SK-N-SH (cell line): ENCODE data around the gene CUBN. TPM values are rescaled to one million over a fixed set of nuclear protein-coding genes. Genes with fewer than 3 reads are reported as not detected.

Source experiments
- CTCF ChIA-PET: fragments of 300-600, 350-600 bp; formaldehyde crosslinking; extraction: SDS; loops from one replicate; lab custom pipeline; 2021; lab: Yijun Ruan, JAX
- POLR2A ChIA-PET: fragments of 350-600 bp; sonication (Branson Sonifier 250); formaldehyde crosslinking; extraction: SDS; loops from one replicate; lab custom pipeline; 2020; ENCODE audit warnings: antibody characterized with exemption, inconsistent platforms; lab: Yijun Ruan, JAX
- DNase-seq: peaks from one replicate; pipeline ENCODE4 v3.0.0; 2012
- H2AFZ ChIP-seq: fragments of 200-600 bp; sonication (generic); 2 replicates; pipeline ENCODE4 v1.8.1; 2016; ENCODE audit warnings: antibody characterized with exemption, mild to moderate bottlenecking, low read depth
- H3F3A ChIP-seq: fragments of 200-600 bp; sonication (generic); replicated peaks from 2 replicates; pipeline ENCODE3; 2016; ENCODE audit warnings: antibody characterized with exemption, mild to moderate bottlenecking; ENCODE audit not compliant: insufficient read depth
- H3K27ac ChIP-seq, 2 experiments: fragments of 200-500 bp in 1 of 2; fragments of 200-600 bp in 1 of 2; sonication (Bioruptor generic) in 1 of 2; sonication (generic), shearing (Covaris generic) in 1 of 2; 2 replicates each; pipeline versions ENCODE4 v1.5.1 to v1.6.1; 2014 to 2016; ENCODE audit warnings: low read depth in 2 of 2, inconsistent platforms in 1 of 2, low read length in 1 of 2, mild to moderate bottlenecking in 1 of 2, mixed read lengths in 1 of 2
- H3K27me3 ChIP-seq: fragments of 200-600 bp; sonication (generic), shearing (Covaris generic); 2 replicates; pipeline ENCODE4 v1.6.1; 2016; ENCODE audit warnings: mixed run types; ENCODE audit not compliant: insufficient read depth
- H3K36me3 ChIP-seq, 2 experiments: fragments of 200-500 bp in 1 of 2; fragments of 200-600 bp in 1 of 2; sonication (Bioruptor generic) in 1 of 2; sonication (generic) in 1 of 2; replicated peaks in 1 of 2; 2 replicates each; pipeline versions ENCODE3 to v1.5.1; 2014 to 2016; ENCODE audit warnings: low read length in 1 of 2, mild to moderate bottlenecking in 1 of 2; ENCODE audit not compliant: insufficient read depth in 2 of 2, control insufficient read depth in 1 of 2
- H3K4me1 ChIP-seq, 2 experiments: fragments of 200-500 bp in 1 of 2; fragments of 200-600 bp in 1 of 2; sonication (Bioruptor generic) in 1 of 2; sonication (generic), shearing (Covaris generic) in 1 of 2; 2 replicates each; pipeline versions ENCODE4 v1.5.1 to v1.6.1; 2014 to 2016; ENCODE audit warnings: low read depth in 1 of 2, low read length in 1 of 2, mixed run types in 1 of 2; ENCODE audit not compliant: insufficient read depth in 2 of 2, control insufficient read depth in 1 of 2
- H3K4me2 ChIP-seq: fragments of 200-600 bp; sonication (generic), shearing (Covaris generic); 2 replicates; pipeline ENCODE4 v1.6.1; 2017; ENCODE audit warnings: mixed run types
- H3K4me3 ChIP-seq, 2 experiments: fragments of 200-500 bp in 1 of 2; fragments of 200-600 bp in 1 of 2; sonication (Bioruptor generic) in 1 of 2; sonication (generic), shearing (Covaris generic) in 1 of 2; 2 replicates each; pipeline versions ENCODE4 v1.5.1 to v1.8.1; 2014 to 2016; ENCODE audit warnings: low read depth in 2 of 2, inconsistent platforms in 1 of 2, low read length in 1 of 2, mild to moderate bottlenecking in 1 of 2, mixed read lengths in 1 of 2, moderate library complexity in 1 of 2
- H3K79me2 ChIP-seq: fragments of 200-600 bp; sonication (generic); 2 replicates; pipeline ENCODE4 v1.8.1; 2017; ENCODE audit warnings: mild to moderate bottlenecking; ENCODE audit not compliant: insufficient read depth
- H3K9ac ChIP-seq: fragments of 200-600 bp; sonication (generic); 2 replicates; pipeline ENCODE4 v1.6.1; 2017; ENCODE audit warnings: mixed run types
- H3K9me2 ChIP-seq: fragments of 200-600 bp; sonication (generic); 2 replicates; pipeline ENCODE4 v1.6.1; 2017; ENCODE audit warnings: mixed run types
- H3K9me3 ChIP-seq: fragments of 200-600 bp; sonication (generic); 2 replicates; pipeline ENCODE4 v1.6.1; 2017; ENCODE audit warnings: mixed run types, mild to moderate bottlenecking, moderate library complexity
- H4K20me1 ChIP-seq: fragments of 200-600 bp; sonication (generic); 2 replicates; pipeline ENCODE4 v1.6.1; 2017; ENCODE audit warnings: mild to moderate bottlenecking, mixed run types; ENCODE audit not compliant: insufficient read depth
- ELF1 ChIP-seq: IDR thresholded peaks from 2 replicates; pipeline ENCODE4 v1.4.0; 2012
- EP300 ChIP-seq, 2 experiments: IDR thresholded peaks; 2 replicates each; pipeline versions ENCODE4 v1.4.0 to v1.6.1; 2012; ENCODE audit warnings: borderline replicate concordance in 1 of 2, low read depth in 1 of 2, low read length in 1 of 2
- FOXJ3 ChIP-seq: sonication (generic); formaldehyde crosslinking; IDR thresholded peaks from 2 replicates; pipeline ENCODE4 v1.5.1; 2020; ENCODE audit warnings: mild to moderate bottlenecking, missing genetic modification reagents
- GABPA ChIP-seq: IDR thresholded peaks from 2 replicates; pipeline ENCODE4 v1.4.0; 2012; ENCODE audit warnings: low read depth, mild to moderate bottlenecking
- RFX5 ChIP-seq: IDR thresholded peaks from 2 replicates; pipeline ENCODE4 v1.6.1; 2012; ENCODE audit warnings: mild to moderate bottlenecking, improper control_type of control experiment, low read length
- TCF12 ChIP-seq: IDR thresholded peaks from 2 replicates; pipeline ENCODE4 v1.4.0; 2012
- YY1 ChIP-seq: IDR thresholded peaks from 2 replicates; pipeline ENCODE4 v1.4.0; 2012; ENCODE audit warnings: low read depth, mild to moderate bottlenecking
- WGBS: methylation state at CpG from one replicate; pipeline ENCODE4 v1.1.6; 2017; ENCODE audit warnings: low lambda C conversion rate; 5-methylcytosine and 5-hydroxymethylcytosine counted together
- polyA plus RNA-seq, 3 experiments: library from polyadenylated mRNA; depleted of rRNA; stranded (reverse); fragments of >200 nt; gene quantifications; 2 replicates each; pipeline ENCODE4 v1.2.3, GENCODE V29; 2012
- TF ChIP-seq, protein P1 (sequence below): IDR thresholded peaks from 2 replicates; pipeline ENCODE4 v1.4.0; 2012; ENCODE audit warnings: low read depth
- TF ChIP-seq, protein P2 (sequence below): fragments of 150-350 bp; IDR thresholded peaks from 2 replicates; pipeline ENCODE4 v1.6.1; 2017; ENCODE audit warnings: antibody characterized with exemption, low read length, low read depth, borderline replicate concordance
- TF ChIP-seq, protein P3 (sequence below): IDR thresholded peaks from 2 replicates; pipeline ENCODE4 v1.4.0; 2012; ENCODE audit warnings: low read depth, borderline replicate concordance
- TF ChIP-seq, protein P4 (sequence below): IDR thresholded peaks from 2 replicates; pipeline ENCODE4 v1.6.1; 2012; ENCODE audit warnings: mild to moderate bottlenecking, low read depth, low read length, moderate library complexity
- TF ChIP-seq, protein P5 (sequence below): fragments of 150-350 bp; IDR thresholded peaks from 2 replicates; pipeline ENCODE4 v1.6.1; 2016; ENCODE audit warnings: mild to moderate bottlenecking, low read depth, low read length
- TF ChIP-seq, protein P6 (sequence below): IDR thresholded peaks from 2 replicates; pipeline ENCODE4; 2012

CUBN gene
- polyA plus RNA-seq, 1 of the 3 experiments (the other 2 are of a cell fraction) = 2.4 TPM

DNA sequence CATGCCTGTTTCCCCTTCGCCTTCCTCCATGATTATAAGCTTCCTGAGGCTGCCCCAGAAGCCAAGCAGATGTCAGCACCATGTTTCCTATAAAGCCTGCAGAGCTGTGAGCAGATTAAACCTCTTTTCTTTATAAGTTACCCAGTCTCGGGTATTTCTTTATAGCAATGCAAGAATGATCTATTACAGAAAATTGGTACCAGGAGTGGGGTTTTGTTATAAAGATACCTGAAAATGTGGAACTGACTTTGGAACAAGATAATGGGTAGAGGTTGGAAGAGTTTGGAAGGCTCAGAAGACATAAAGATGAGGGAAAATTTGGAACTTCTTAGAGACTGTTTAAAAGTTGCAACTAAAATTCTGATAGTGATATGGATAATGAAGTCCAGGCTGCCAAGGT, 307.6 kb downstream of the CUBN start:
- Histone ChIP-seq H3K27me3 (no peaks in the 10 kb centered on the region), H3K4me2 (no peak overlapping the region), H3F3A (peaks cover 4% of the 10 kb centered on the region), H3K79me2 (no peaks in the 10 kb centered on the region), H3K36me3 (peaks cover 0 to 10% of the 10 kb centered on the region in 2 experiments), H3K9me2 (no peaks in the 10 kb centered on the region), H2AFZ (no peak overlapping the region), H3K4me3 (no peak overlapping the region), H3K9ac (no peak overlapping the region), H3K4me1 (no peaks in the 10 kb centered on the region; a peak in 1 of 4 replicates), H4K20me1 (no peaks in the 10 kb centered on the region), H3K27ac (no peak overlapping the region), H3K9me3 (no peaks in the 10 kb centered on the region)
- DNase-seq = no peak
- POLR2A ChIA-PET = no interaction called here
- 39% methylated on average over 2 of the region's 2 CpGs for WGBS
- TF ChIP-seq TCF12 = no peak
- TF ChIP-seq GABPA = no peak
- no peak for TF ChIP-seq EP300 (IDR thresholded peaks at IDR 0.05; ENCODE audit: borderline replicate concordance in 1 of 2, low read depth in 1 of 2, low read length in 1 of 2)
- TF ChIP-seq FOXJ3 (CRISPR knock-in tag) = no peak
- TF ChIP-seq, protein P1, sequence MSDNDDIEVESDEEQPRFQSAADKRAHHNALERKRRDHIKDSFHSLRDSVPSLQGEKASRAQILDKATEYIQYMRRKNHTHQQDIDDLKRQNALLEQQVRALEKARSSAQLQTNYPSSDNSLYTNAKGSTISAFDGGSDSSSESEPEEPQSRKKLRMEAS = no peak
- no peak for TF ChIP-seq ELF1
- TF ChIP-seq, protein P2, sequence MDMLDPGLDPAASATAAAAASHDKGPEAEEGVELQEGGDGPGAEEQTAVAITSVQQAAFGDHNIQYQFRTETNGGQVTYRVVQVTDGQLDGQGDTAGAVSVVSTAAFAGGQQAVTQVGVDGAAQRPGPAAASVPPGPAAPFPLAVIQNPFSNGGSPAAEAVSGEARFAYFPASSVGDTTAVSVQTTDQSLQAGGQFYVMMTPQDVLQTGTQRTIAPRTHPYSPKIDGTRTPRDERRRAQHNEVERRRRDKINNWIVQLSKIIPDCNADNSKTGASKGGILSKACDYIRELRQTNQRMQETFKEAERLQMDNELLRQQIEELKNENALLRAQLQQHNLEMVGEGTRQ = no peak
- no peak for TF ChIP-seq RFX5
- TF ChIP-seq, protein P3, sequence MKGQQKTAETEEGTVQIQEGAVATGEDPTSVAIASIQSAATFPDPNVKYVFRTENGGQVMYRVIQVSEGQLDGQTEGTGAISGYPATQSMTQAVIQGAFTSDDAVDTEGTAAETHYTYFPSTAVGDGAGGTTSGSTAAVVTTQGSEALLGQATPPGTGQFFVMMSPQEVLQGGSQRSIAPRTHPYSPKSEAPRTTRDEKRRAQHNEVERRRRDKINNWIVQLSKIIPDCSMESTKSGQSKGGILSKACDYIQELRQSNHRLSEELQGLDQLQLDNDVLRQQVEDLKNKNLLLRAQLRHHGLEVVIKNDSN = no peak
- CTCF ChIA-PET = interaction anchor here (1.5 kb wide), 1 partner anchor 32 kb away, joined by 4 read pairs; no protein-coding TSS in a partner anchor

DNA sequence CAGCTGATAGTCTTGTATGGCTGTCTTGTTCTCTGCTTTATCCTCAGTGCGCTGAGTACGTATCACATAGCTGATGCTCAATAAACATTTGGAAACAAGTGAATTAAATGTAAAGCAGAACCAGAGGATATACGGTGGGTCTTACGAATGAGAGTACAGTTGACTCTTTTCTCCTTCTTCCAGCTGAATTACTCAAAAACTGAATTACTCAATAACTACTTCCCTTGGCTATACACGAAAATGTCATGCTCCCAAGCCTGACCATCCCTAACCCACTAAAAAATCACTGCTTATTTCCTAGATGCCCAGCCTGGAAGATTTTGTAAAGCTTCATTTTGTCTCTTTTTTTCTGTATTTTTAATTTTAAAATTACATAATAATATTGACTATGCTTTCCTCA, 309.2 kb downstream of the CUBN start:
- TF ChIP-seq, protein P4, sequence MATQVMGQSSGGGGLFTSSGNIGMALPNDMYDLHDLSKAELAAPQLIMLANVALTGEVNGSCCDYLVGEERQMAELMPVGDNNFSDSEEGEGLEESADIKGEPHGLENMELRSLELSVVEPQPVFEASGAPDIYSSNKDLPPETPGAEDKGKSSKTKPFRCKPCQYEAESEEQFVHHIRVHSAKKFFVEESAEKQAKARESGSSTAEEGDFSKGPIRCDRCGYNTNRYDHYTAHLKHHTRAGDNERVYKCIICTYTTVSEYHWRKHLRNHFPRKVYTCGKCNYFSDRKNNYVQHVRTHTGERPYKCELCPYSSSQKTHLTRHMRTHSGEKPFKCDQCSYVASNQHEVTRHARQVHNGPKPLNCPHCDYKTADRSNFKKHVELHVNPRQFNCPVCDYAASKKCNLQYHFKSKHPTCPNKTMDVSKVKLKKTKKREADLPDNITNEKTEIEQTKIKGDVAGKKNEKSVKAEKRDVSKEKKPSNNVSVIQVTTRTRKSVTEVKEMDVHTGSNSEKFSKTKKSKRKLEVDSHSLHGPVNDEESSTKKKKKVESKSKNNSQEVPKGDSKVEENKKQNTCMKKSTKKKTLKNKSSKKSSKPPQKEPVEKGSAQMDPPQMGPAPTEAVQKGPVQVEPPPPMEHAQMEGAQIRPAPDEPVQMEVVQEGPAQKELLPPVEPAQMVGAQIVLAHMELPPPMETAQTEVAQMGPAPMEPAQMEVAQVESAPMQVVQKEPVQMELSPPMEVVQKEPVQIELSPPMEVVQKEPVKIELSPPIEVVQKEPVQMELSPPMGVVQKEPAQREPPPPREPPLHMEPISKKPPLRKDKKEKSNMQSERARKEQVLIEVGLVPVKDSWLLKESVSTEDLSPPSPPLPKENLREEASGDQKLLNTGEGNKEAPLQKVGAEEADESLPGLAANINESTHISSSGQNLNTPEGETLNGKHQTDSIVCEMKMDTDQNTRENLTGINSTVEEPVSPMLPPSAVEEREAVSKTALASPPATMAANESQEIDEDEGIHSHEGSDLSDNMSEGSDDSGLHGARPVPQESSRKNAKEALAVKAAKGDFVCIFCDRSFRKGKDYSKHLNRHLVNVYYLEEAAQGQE = no peak
- TF ChIP-seq, protein P5, sequence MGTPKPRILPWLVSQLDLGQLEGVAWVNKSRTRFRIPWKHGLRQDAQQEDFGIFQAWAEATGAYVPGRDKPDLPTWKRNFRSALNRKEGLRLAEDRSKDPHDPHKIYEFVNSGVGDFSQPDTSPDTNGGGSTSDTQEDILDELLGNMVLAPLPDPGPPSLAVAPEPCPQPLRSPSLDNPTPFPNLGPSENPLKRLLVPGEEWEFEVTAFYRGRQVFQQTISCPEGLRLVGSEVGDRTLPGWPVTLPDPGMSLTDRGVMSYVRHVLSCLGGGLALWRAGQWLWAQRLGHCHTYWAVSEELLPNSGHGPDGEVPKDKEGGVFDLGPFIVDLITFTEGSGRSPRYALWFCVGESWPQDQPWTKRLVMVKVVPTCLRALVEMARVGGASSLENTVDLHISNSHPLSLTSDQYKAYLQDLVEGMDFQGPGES = no peak
- TF ChIP-seq YY1 = no peak
- TF ChIP-seq, protein P6, sequence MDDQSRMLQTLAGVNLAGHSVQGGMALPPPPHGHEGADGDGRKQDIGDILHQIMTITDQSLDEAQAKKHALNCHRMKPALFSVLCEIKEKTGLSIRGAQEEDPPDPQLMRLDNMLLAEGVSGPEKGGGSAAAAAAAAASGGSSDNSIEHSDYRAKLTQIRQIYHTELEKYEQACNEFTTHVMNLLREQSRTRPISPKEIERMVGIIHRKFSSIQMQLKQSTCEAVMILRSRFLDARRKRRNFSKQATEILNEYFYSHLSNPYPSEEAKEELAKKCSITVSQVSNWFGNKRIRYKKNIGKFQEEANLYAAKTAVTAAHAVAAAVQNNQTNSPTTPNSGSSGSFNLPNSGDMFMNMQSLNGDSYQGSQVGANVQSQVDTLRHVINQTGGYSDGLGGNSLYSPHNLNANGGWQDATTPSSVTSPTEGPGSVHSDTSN = no peak
- TF ChIP-seq TCF12 = no peak

More for the DNA sequence above, 309.2 kb downstream of the CUBN start:
- CTCF ChIA-PET = interaction anchor here (1.5 to 1.6 kb wide), 2 partner anchors 33 to 439 kb away, joined by 4 to 6 read pairs; no protein-coding TSS in a partner anchor
- no peak for DNase-seq
- POLR2A ChIA-PET = no interaction called here
- Histone ChIP-seq H3K9me2 (no peaks in the 10 kb centered on the region), H3F3A (peaks cover 3% of the 10 kb centered on the region), H3K4me2 (no peak overlapping the region), H3K27ac (no peak overlapping the region), H3K4me1 (peaks cover 0 to 13% of the 10 kb centered on the region in 2 experiments; a peak in 2 of 4 replicates), H3K9me3 (no peaks in the 10 kb centered on the region), H3K27me3 (no peaks in the 10 kb centered on the region), H3K36me3 (peaks cover 0 to 10% of the 10 kb centered on the region in 2 experiments), H4K20me1 (no peaks in the 10 kb centered on the region), H3K4me3 (no peak overlapping the region), H3K79me2 (peaks cover 16% of the 10 kb centered on the region), H2AFZ (no peak overlapping the region), H3K9ac (no peak overlapping the region)
- 80% methylated on average over 5 of the region's 5 CpGs for WGBS
